GM23338 (cell line): ENCODE results near the gene SETBP1. TPM values are rescaled to one million over a fixed set of nuclear protein-coding genes. Genes with fewer than 3 reads are reported as not detected.

ENCODE experiments used
- ATAC-seq: fragments of 200-7000 bp; cut with Tn5 transposase; 3 replicates; pipeline ENCODE4 v1.9.1; 2020
- DNase-seq: peaks from one replicate; pipeline ENCODE4 v3.0.0-alpha.2; 2015; ENCODE audit warnings: low spot score
- H2AFZ ChIP-seq: fragments of 200-600 bp; sonication (generic); 2 replicates; pipeline ENCODE4 v1.8.0; 2016; ENCODE audit warnings: antibody characterized with exemption, mild to moderate bottlenecking, moderate library complexity
- H3F3A ChIP-seq: fragments of 200-600 bp; sonication (generic); replicated peaks from 2 replicates; pipeline ENCODE4 v1.8.0; 2017; ENCODE audit warnings: antibody characterized with exemption, mixed run types, low read depth
- H3K27ac ChIP-seq: fragments of 200-600 bp; sonication (generic); 2 replicates; pipeline ENCODE4 v1.6.1; 2016; ENCODE audit warnings: low read depth
- H3K27me3 ChIP-seq: fragments of 200-600 bp; sonication (generic); 2 replicates; pipeline ENCODE4 v1.8.0; 2016; ENCODE audit warnings: mild to moderate bottlenecking, mixed run types, moderate library complexity; ENCODE audit not compliant: insufficient read depth
- H3K36me3 ChIP-seq: fragments of 200-600 bp; sonication (generic); 2 replicates; pipeline ENCODE4 v1.8.0; 2016; ENCODE audit warnings: mild to moderate bottlenecking; ENCODE audit not compliant: insufficient read depth
- H3K4me1 ChIP-seq: fragments of 200-600 bp; sonication (generic); 2 replicates; pipeline ENCODE4 v1.8.0; 2016; ENCODE audit warnings: mild to moderate bottlenecking, moderate library complexity; ENCODE audit not compliant: insufficient read depth
- H3K4me2 ChIP-seq: fragments of 200-600 bp; sonication (generic); 2 replicates; pipeline ENCODE4 v1.7.1; 2017; ENCODE audit warnings: mixed run types
- H3K4me3 ChIP-seq: fragments of 200-600 bp; sonication (generic); 2 replicates; pipeline ENCODE4 v1.6.1; 2016; ENCODE audit warnings: mixed run types
- H3K79me2 ChIP-seq: fragments of 200-600 bp; sonication (generic); replicated peaks from 2 replicates; pipeline ENCODE4 v1.8.0; 2017; ENCODE audit warnings: mild to moderate bottlenecking; ENCODE audit not compliant: insufficient read depth
- H3K9me2 ChIP-seq: fragments of 200-600 bp; sonication (generic); 2 replicates; pipeline ENCODE4 v1.8.0; 2017; ENCODE audit not compliant: insufficient read depth
- H4K20me1 ChIP-seq: fragments of 200-600 bp; sonication (generic); replicated peaks from 2 replicates; pipeline ENCODE4 v1.8.0; 2017; ENCODE audit warnings: mild to moderate bottlenecking; ENCODE audit not compliant: insufficient read depth
- H3K27ac Mint-ChIP-seq: 2 replicates; pipeline ENCODE4 v1.8.0; 2020; ENCODE audit warnings: inconsistent platforms, mild to moderate bottlenecking, moderate library complexity, mixed read lengths
- H3K27me3 Mint-ChIP-seq: 3 replicates; pipeline ENCODE4 v1.8.0; 2022; ENCODE audit warnings: low read depth, mild to moderate bottlenecking, moderate library complexity, mixed read lengths, inconsistent platforms; ENCODE audit not compliant: insufficient read depth, poor library complexity
- H3K36me3 Mint-ChIP-seq: 3 replicates; pipeline ENCODE4 v1.8.0; 2021; ENCODE audit warnings: low read depth, mild to moderate bottlenecking, inconsistent platforms, moderate library complexity, mixed read lengths
- H3K4me1 Mint-ChIP-seq: 3 replicates; pipeline ENCODE4 v1.8.0; 2020; ENCODE audit warnings: mild to moderate bottlenecking, inconsistent platforms, mixed read lengths
- H3K4me3 Mint-ChIP-seq: 3 replicates; pipeline ENCODE4 v1.8.0; 2021; ENCODE audit warnings: moderate library complexity, mild to moderate bottlenecking, inconsistent platforms, mixed read lengths
- H3K9me3 Mint-ChIP-seq: 3 replicates; pipeline ENCODE4 v1.8.0; 2020; ENCODE audit warnings: moderate library complexity, mild to moderate bottlenecking, inconsistent platforms, mixed read lengths
- CREB1 ChIP-seq: fragments of 250-450 bp; sonication (Bioruptor Pico); IDR thresholded peaks from 2 replicates; pipeline ENCODE4 v1.5.0; 2020; ENCODE audit warnings: low read depth, mild to moderate bottlenecking, moderate library complexity
- EZH2phosphoT487 ChIP-seq: fragments of 200-600 bp; sonication (generic); IDR thresholded peaks from one replicate; pipeline ENCODE4 v1.8.1; 2018; ENCODE audit warnings: antibody characterized with exemption; ENCODE audit not compliant: unreplicated experiment
- JUNB ChIP-seq: IDR thresholded peaks from one replicate; pipeline ENCODE4 v1.6.1; 2016; ENCODE audit warnings: antibody characterized with exemption; ENCODE audit not compliant: unreplicated experiment
- POLR2AphosphoS5 ChIP-seq: IDR thresholded peaks from 2 replicates; pipeline ENCODE4 v1.6.1; 2016; ENCODE audit warnings: antibody characterized with exemption, low read depth
- STAT1 ChIP-seq: IDR thresholded peaks from one replicate; pipeline ENCODE4 v1.6.1; 2016; ENCODE audit warnings: antibody characterized with exemption; ENCODE audit not compliant: unreplicated experiment
- ZNF114 ChIP-seq: fragments of 250-450 bp; sonication (Bioruptor Pico); IDR thresholded peaks from 2 replicates; pipeline ENCODE4 v1.5.0; 2020; ENCODE audit warnings: mild to moderate bottlenecking, moderate library complexity
- ZNF331 ChIP-seq: fragments of 250-450 bp; sonication (Bioruptor Pico); IDR thresholded peaks from 2 replicates; pipeline ENCODE4 v1.5.0; 2020; ENCODE audit warnings: low read depth, mild to moderate bottlenecking, moderate library complexity
- polyA plus RNA-seq: library from polyadenylated mRNA; unstranded; fragments of >200 nt; fragmentation: Nextera tagmentation; extraction: Ambion mirVana; gene quantifications from 2 replicates; pipeline ENCODE4 v1.2.1, GENCODE V29; 2016
- total RNA-seq: library from RNA; depleted of rRNA; stranded (reverse); fragments of >200 nt; shearing (Covaris generic); gene quantifications from 2 replicates; pipeline ENCODE4 v1.2.3, GENCODE V29; 2014
- TF ChIP-seq, protein P1 (sequence below): IDR thresholded peaks from one replicate; pipeline ENCODE4 v1.6.1; 2018; ENCODE audit warnings: antibody characterized with exemption; ENCODE audit not compliant: unreplicated experiment
- TF ChIP-seq, protein P2 (sequence below): IDR thresholded peaks from 2 replicates; pipeline ENCODE4 v1.6.1; 2016; ENCODE audit warnings: antibody characterized with exemption
- TF ChIP-seq, protein P3 (sequence below), 2 experiments: fragments of 200-600 bp in 1 of 2; sonication (generic) in 1 of 2; conservative IDR thresholded peaks; 2 replicates each; pipeline versions ENCODE4 v1.5.1 to v1.6.1; 2016 to 2017; ENCODE audit warnings: antibody characterized with exemption in 2 of 2, low read depth in 2 of 2, mild to moderate bottlenecking in 2 of 2, moderate library complexity in 1 of 2

SETBP1 gene
- total and polyA plus RNA-seq, 2 experiments from 2014 or later, result 1.6 to 5.5 TPM

DNA sequence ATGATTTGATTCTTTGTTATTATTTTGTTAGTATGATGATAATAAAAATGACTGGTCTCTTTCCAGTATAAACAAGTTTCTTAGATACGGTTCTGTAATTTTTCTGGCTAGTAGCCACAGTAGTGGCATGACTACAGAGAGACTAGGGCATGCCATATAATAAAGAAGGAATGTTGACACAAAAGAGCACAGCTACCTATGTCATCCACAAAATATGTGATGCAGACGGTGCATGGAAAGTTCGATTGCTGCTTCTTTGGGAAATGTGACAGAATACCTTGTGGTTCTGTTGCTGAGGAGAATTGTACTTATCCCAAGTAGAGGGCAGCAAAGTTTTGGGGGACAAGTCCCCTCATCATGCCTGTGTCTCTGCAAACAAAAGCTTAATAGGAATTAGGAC is 26.1 kb upstream of the SETBP1 start:
- no peaks in the 10 kb centered on the region for H3K9me2 ChIP-seq
- no peaks in the 10 kb centered on the region for H3K27me3 Mint-ChIP-seq
- no peak overlapping the region for H3K4me2 ChIP-seq
- H2AFZ ChIP-seq, result no peak overlapping the region
- no peak overlapping the region for H3K4me3 ChIP-seq
- H3K79me2 ChIP-seq, result no peaks in the 10 kb centered on the region
- H3K27ac ChIP-seq, result no peak overlapping the region
- ATAC-seq (no peak), DNase-seq (no peak)
- H4K20me1 ChIP-seq, result no peaks in the 10 kb centered on the region
- no peaks in the 10 kb centered on the region; the same call in 2 of the 3 replicates for H3K9me3 Mint-ChIP-seq
- peaks cover 8% of the 10 kb centered on the region; the same call in 2 of the 3 replicates for H3K4me1 Mint-ChIP-seq
- H3K27ac Mint-ChIP-seq, result no peak overlapping the region
- H3F3A ChIP-seq, result no peaks in the 10 kb centered on the region
- H3K36me3 ChIP-seq, result no peaks in the 10 kb centered on the region
- H3K4me3 Mint-ChIP-seq, result no peak overlapping the region
- TF ChIP-seq JUNB (no peak), EZH2phosphoT487 (no peak), CREB1 (CRISPR knock-in tag) (no peak), STAT1 (no peak)
- TF ChIP-seq, protein P1, sequence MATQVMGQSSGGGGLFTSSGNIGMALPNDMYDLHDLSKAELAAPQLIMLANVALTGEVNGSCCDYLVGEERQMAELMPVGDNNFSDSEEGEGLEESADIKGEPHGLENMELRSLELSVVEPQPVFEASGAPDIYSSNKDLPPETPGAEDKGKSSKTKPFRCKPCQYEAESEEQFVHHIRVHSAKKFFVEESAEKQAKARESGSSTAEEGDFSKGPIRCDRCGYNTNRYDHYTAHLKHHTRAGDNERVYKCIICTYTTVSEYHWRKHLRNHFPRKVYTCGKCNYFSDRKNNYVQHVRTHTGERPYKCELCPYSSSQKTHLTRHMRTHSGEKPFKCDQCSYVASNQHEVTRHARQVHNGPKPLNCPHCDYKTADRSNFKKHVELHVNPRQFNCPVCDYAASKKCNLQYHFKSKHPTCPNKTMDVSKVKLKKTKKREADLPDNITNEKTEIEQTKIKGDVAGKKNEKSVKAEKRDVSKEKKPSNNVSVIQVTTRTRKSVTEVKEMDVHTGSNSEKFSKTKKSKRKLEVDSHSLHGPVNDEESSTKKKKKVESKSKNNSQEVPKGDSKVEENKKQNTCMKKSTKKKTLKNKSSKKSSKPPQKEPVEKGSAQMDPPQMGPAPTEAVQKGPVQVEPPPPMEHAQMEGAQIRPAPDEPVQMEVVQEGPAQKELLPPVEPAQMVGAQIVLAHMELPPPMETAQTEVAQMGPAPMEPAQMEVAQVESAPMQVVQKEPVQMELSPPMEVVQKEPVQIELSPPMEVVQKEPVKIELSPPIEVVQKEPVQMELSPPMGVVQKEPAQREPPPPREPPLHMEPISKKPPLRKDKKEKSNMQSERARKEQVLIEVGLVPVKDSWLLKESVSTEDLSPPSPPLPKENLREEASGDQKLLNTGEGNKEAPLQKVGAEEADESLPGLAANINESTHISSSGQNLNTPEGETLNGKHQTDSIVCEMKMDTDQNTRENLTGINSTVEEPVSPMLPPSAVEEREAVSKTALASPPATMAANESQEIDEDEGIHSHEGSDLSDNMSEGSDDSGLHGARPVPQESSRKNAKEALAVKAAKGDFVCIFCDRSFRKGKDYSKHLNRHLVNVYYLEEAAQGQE, result no peak
- TF ChIP-seq, protein P2, sequence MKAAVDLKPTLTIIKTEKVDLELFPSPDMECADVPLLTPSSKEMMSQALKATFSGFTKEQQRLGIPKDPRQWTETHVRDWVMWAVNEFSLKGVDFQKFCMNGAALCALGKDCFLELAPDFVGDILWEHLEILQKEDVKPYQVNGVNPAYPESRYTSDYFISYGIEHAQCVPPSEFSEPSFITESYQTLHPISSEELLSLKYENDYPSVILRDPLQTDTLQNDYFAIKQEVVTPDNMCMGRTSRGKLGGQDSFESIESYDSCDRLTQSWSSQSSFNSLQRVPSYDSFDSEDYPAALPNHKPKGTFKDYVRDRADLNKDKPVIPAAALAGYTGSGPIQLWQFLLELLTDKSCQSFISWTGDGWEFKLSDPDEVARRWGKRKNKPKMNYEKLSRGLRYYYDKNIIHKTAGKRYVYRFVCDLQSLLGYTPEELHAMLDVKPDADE, result no peak
- H3K36me3 Mint-ChIP-seq, result no peaks in the 10 kb centered on the region
- no peaks in the 10 kb centered on the region for H3K4me1 ChIP-seq
- no peaks in the 10 kb centered on the region for H3K27me3 ChIP-seq

DNA sequence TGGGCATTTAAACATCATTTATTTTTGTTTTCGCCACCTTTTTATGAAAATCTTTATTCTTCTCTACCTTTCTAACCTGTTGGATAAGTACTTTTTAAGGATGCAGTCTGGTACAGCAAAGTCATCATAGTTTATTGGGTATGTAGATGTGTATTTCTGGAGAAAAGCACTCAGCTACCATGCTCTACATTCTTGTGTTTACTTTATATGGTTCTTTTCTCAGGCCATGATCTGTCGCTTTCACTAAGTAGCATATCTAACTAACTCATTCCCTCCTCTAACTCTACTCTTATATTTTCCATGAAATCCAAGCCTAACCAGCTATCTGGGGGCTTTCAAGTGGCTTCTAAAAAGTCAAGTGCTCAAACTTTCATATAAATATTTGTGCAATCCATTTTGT is 25.3 kb upstream of the SETBP1 start:
- no peaks in the 10 kb centered on the region for H3K4me1 ChIP-seq
- no peak overlapping the region for H2AFZ ChIP-seq
- DNase-seq (no peak), ATAC-seq (no peak)
- Mint-ChIP-seq H3K4me3 (no peak overlapping the region), H3K9me3 (no peaks in the 10 kb centered on the region; the same call in 2 of the 3 replicates), H3K4me1 (peaks cover 8% of the 10 kb centered on the region; the same call in 2 of the 3 replicates), H3K27ac (no peak overlapping the region), H3K36me3 (no peaks in the 10 kb centered on the region), H3K27me3 (no peaks in the 10 kb centered on the region)
- H3K4me3 ChIP-seq, result no peak overlapping the region
- H3K27me3 ChIP-seq, result no peaks in the 10 kb centered on the region
- H3K27ac ChIP-seq, result no peak overlapping the region
- no peaks in the 10 kb centered on the region for H3K79me2 ChIP-seq
- no peaks in the 10 kb centered on the region for H3K9me2 ChIP-seq
- H3K36me3 ChIP-seq, result no peaks in the 10 kb centered on the region
- H4K20me1 ChIP-seq, result no peaks in the 10 kb centered on the region
- H3F3A ChIP-seq, result no peaks in the 10 kb centered on the region
- H3K4me2 ChIP-seq, result no peak overlapping the region
- no peak for TF ChIP-seq ZNF331
- no peak for TF ChIP-seq ZNF114 (CRISPR knock-in tag)
- TF ChIP-seq, protein P3, sequence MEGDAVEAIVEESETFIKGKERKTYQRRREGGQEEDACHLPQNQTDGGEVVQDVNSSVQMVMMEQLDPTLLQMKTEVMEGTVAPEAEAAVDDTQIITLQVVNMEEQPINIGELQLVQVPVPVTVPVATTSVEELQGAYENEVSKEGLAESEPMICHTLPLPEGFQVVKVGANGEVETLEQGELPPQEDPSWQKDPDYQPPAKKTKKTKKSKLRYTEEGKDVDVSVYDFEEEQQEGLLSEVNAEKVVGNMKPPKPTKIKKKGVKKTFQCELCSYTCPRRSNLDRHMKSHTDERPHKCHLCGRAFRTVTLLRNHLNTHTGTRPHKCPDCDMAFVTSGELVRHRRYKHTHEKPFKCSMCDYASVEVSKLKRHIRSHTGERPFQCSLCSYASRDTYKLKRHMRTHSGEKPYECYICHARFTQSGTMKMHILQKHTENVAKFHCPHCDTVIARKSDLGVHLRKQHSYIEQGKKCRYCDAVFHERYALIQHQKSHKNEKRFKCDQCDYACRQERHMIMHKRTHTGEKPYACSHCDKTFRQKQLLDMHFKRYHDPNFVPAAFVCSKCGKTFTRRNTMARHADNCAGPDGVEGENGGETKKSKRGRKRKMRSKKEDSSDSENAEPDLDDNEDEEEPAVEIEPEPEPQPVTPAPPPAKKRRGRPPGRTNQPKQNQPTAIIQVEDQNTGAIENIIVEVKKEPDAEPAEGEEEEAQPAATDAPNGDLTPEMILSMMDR (conservative IDR thresholded peaks at IDR 0.05; ENCODE audit: low read depth in 2 of 2), result no peak
- TF ChIP-seq EZH2phosphoT487, result no peak
- TF ChIP-seq CREB1 (CRISPR knock-in tag), result no peak
- no peak for TF ChIP-seq POLR2AphosphoS5
- TF ChIP-seq, protein P1, result no peak
- no peak for TF ChIP-seq STAT1
- no peak for TF ChIP-seq JUNB
